Heart left ventricle (tissue), 13 donors: ENCODE results near the gene ACADVL.

Experiments used
- POLR2A ChIP-seq, 2 donors: fragments of 450-650 bp; IDR thresholded peaks; one replicate each; pipeline ENCODE4 v1.6.1; 2017; ENCODE audit warnings: antibody characterized with exemption in 2 of 2, mild to moderate bottlenecking in 2 of 2, moderate library complexity in 2 of 2
- TF ChIP-seq, protein P1 (sequence below), 12 donors: fragments of 200-600 bp; sonication (generic) in 4 of 12; IDR thresholded peaks; one replicate each; pipeline versions ENCODE4 v1.5.0 to v1.8.0; 2018 to 2022; ENCODE audit warnings: antibody characterized with exemption in 12 of 12, mild to moderate bottlenecking in 5 of 12
- donor health status: ischemic (EF 13 %, LVEDD 7.1; RV severe dilation, severe dysfunction).
- donor health status: DM: no; HTN: yes; CAD: no.
- donor health status: DM: no; HTN: no; CAD: no.
- donor health status: ischemic (EF 25% LVEDD 6.9; RV normal size, moderate dysfunction).
- donor health status: ischemic (EF 25% LVEDD 5.7; RV mildly dilated, moderate dysfunction).
- donor health status: ischemic (EF 35%, LVEDD 5.7; RV mildly dilated, moderate dysfunction).
- donor health status: nonischemic (EF 11% LVEDD 7.7; RV severe dilation, severe dysfunction).
- donor health status: DM: yes; HTN: yes; CAD: no.
- donor health status: PGD.
- donor health status: ischemic (EF 29% LVEDD 5.4; RV normal size, mild dysfunction).
- donor health status: nonischemic (EF 23%, LVEDD 6.1; RV moderate dilation, normal function).

DNA sequence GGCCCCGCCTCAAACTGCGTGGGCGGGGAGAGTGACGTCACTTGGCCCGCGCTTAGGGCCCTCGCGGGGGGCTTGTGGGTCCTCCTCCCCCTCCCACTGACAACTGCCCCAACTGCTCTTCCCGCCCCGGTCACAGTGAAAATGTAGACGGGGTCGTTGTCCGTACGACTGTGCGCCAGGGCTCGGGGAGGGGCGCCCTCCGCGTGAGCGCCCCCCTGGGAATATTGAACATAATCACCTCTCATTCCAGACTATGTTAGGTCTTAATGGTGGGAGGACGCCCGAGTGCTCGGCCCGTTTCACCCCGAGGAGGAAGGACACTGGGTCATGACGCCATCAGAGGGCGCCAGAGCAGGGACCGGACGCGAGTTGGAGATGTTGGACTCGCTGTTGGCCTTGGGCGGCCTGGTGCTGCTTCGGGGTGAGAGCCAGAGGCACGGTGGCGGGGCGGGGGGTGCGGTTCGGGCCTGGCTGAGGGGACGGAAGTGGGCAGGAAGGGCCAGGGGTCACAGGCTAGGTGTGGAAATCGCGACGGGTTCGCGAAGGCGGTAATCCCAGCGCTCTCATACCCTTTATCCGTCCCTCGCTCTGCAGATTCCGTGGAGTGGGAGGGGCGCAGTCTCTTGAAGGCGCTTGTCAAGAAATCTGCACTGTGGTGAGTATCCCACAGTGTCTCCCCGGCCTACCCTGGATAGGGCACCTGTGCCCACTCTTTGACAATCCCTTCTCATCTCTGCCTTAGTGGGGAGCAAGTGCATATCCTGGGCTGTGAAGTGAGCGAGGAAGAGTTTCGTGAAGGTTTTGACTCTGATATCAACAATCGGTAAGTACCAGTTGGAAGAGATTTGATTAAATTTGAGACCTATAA is 32.7 kb downstream of the ACADVL start, which contains the start of gene ELP5:
- peak in 1 of 2 donors; percentile 42 for TF ChIP-seq POLR2A (IDR thresholded peaks at IDR 0.05)
- TF ChIP-seq, protein P1, sequence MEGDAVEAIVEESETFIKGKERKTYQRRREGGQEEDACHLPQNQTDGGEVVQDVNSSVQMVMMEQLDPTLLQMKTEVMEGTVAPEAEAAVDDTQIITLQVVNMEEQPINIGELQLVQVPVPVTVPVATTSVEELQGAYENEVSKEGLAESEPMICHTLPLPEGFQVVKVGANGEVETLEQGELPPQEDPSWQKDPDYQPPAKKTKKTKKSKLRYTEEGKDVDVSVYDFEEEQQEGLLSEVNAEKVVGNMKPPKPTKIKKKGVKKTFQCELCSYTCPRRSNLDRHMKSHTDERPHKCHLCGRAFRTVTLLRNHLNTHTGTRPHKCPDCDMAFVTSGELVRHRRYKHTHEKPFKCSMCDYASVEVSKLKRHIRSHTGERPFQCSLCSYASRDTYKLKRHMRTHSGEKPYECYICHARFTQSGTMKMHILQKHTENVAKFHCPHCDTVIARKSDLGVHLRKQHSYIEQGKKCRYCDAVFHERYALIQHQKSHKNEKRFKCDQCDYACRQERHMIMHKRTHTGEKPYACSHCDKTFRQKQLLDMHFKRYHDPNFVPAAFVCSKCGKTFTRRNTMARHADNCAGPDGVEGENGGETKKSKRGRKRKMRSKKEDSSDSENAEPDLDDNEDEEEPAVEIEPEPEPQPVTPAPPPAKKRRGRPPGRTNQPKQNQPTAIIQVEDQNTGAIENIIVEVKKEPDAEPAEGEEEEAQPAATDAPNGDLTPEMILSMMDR (IDR thresholded peaks at IDR 0.05), result peak in 8 of 12 donors; percentile 26 to 58 (median 40)
